Mesodermal cell (in vitro differentiated cells): ENCODE data around the gene VWA5B1.
"Not testable (repeated sequence)": the region's sequence is repeated elsewhere in the genome, so short reads cannot be mapped to it uniquely, and the experiment has no call there.

Experiments used
- H3K27ac ChIP-seq: 2 replicates; pipeline ENCODE4 v1.7.0; 2013; ENCODE audit warnings: mild to moderate bottlenecking, low read depth, low read length, moderate library complexity; ENCODE audit not compliant: severe bottlenecking
- H3K36me3 ChIP-seq: 2 replicates; pipeline ENCODE4 v1.7.1; 2013; ENCODE audit warnings: mild to moderate bottlenecking, low read length, moderate library complexity; ENCODE audit not compliant: control insufficient read depth, insufficient read depth
- H3K4me1 ChIP-seq: one replicate; pipeline ENCODE4 v1.7.1; 2013; ENCODE audit warnings: mild to moderate bottlenecking, low read length; ENCODE audit not compliant: insufficient read depth, control insufficient read depth, poor library complexity, severe bottlenecking
- H3K4me3 ChIP-seq: 2 replicates; pipeline ENCODE4 v1.7.0; 2013; ENCODE audit warnings: low read length, control low read depth, mild to moderate bottlenecking; ENCODE audit not compliant: insufficient read depth, poor library complexity, severe bottlenecking; ENCODE audit errors: extremely low read depth
- H3K9me3 ChIP-seq: 2 replicates; pipeline ENCODE4 v1.7.1; 2013; ENCODE audit warnings: mild to moderate bottlenecking, low read length, moderate library complexity; ENCODE audit not compliant: control insufficient read depth
- WGBS, 2 experiments: methylation state at CpG; one replicate each; pipeline ENCODE4 v1.1.5; 2013; ENCODE audit warnings: missing lambda C conversion rate in 2 of 2; ENCODE audit not compliant: insufficient coverage in 2 of 2; 5-methylcytosine and 5-hydroxymethylcytosine counted together

Gene VWA5B1

DNA sequence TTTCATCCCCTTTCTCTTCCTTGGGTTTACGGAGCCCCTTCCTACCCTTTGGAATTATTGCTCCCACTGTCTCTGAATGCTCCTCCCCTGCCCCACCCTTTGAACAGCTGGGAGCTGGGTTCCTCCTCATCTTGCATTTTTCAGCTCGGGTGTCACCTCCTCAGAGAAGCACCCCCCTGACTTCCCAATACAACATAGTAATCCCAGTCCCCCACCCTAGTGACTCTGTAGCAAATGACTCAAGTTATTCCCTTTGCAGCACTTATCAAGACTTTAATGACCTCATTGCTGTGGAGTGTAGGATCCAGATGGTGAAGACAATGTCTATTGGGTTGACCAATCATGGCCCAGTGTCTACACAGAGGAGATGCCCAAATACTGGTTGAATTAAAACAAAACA lies 8.9 kb upstream of the VWA5B1 start:
- WGBS, 2 experiments = 40 to 85% methylated on average over 1 to 2 of the region's 2 CpGs
- Histone ChIP-seq H3K4me3 (no peak overlapping the region), H3K9me3 (no peaks in the 10 kb centered on the region), H3K4me1 (peaks cover 21% of the 10 kb centered on the region), H3K27ac (no peak overlapping the region), H3K36me3 (no peaks in the 10 kb centered on the region)

DNA sequence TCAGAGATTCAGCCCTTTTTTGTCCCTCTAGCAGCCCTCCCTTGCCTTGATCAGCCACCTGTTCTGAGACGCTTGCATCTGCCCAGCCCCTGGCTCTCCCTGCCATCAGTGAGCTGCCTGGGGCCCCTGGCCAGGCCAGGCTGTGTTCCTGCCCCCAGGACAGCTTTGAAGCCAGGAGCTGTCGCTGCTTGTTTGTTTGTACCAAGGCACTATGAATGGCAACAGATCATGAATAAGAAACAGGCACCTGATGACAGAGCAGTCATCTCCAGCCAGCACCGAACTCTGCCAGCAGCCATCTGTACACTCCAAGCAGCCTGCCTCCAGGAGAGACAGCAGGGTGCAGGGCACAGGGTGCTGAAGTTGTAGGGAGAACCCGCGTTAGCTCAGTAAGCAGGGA lies 8.1 kb upstream of the VWA5B1 start:
- WGBS, 2 experiments = 68 to 87% methylated on average over 3 to 5 of the region's 5 CpGs
- Histone ChIP-seq H3K4me3 (no peak overlapping the region), H3K9me3 (no peaks in the 10 kb centered on the region), H3K4me1 (peaks cover 21% of the 10 kb centered on the region), H3K27ac (no peak overlapping the region), H3K36me3 (no peaks in the 10 kb centered on the region)

- Histone ChIP-seq H3K36me3 (no peaks in the 10 kb centered on the region), H3K4me3 (no peak overlapping the region), H3K9me3 (no peaks in the 10 kb centered on the region), H3K27ac (no peak overlapping the region), H3K4me1 (peaks cover 17% of the 10 kb centered on the region)
- 80 to 100% methylated on average over 1 of the region's 2 CpGs for WGBS, 2 experiments
Observed at GRCh38 chr1:20284046-20284445, 6.6 kb upstream of the VWA5B1 start.

DNA sequence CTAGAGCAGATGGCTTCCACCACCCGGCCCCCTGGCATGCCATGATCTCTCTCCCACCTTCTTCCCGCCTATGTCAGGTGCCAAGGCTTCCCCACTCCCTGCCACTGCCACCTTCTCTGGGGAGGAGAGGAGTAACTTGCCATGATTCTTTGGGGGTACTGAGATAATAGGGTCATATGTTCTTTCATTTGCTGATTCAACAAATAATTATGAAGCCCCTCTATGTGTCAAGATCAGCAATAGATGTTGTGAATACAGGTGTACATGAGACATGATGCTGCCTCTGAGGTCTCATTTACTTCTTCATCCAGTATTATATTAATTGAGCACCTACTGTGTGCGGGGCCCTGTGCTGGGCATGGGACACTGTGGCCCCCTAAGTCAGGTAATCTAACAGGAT lies 6.0 kb upstream of the VWA5B1 start:
- Histone ChIP-seq H3K27ac (no peak overlapping the region), H3K4me1 (peaks cover 15% of the 10 kb centered on the region), H3K36me3 (no peaks in the 10 kb centered on the region), H3K4me3 (no peak overlapping the region), H3K9me3 (no peaks in the 10 kb centered on the region)
- WGBS, 2 experiments = 80 to 88% methylated on average over 1 of the region's 3 CpGs

GRCh38 chr1:20285510-20285909 lies 5.2 kb upstream of the VWA5B1 start:
- H3K9me3 ChIP-seq = no peaks in the 10 kb centered on the region
- 100% methylated on average over 1 to 2 of the region's 3 CpGs for WGBS, 2 experiments
- H3K36me3 ChIP-seq = no peaks in the 10 kb centered on the region
- H3K4me1 ChIP-seq = peaks cover 19% of the 10 kb centered on the region
- no peak overlapping the region for H3K4me3 ChIP-seq
- H3K27ac ChIP-seq = no peak overlapping the region

DNA sequence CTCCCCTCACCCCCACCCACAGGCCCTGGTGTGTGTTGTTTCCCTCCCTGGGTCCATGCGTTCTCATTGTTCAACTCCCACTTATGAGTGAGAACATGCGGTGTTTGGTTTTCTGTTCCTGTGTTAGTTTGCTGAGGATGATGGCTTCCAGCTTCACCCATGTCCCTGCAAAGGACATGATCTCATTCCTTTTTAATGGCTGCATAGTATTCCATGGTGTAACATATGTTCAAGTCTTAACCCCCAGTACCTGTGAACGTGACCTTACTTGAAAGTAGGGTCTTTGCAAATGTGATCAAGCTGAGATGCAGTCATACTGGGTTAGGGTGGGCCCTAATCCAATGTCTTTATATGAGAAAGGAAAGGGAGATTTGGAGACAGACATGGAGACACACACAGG lies 3.0 kb upstream of the VWA5B1 start:
- peaks cover 17% of the 10 kb centered on the region for H3K4me1 ChIP-seq
- not testable (repeated sequence) for H3K27ac ChIP-seq, H3K9me3 ChIP-seq, H3K36me3 ChIP-seq, H3K4me3 ChIP-seq
- WGBS, 2 experiments = 50 to 100% methylated on average over 1 of the region's 3 CpGs

DNA sequence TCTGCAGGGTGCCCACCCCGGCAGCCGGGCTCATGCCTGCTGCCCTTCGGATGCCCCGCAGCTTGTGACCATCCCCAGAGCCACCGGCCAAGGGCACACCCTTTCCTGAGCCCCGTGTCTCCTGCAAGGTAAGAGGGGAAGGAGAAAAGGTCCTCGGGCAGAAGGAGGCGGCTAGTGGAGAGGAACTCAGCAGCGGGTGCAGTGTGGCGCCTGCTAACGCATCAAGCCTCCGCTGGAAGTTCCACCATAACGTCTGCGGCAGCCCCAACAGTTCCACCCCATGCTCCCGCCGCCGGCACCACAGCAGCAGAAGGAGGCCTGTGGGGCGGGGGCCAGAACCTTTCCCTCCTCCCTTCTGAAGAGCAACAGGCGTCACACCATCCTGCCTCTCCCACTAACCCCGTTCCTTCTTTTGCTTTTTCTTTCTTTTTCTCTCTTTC lies 990 bp downstream of the VWA5B1 start:
- WGBS, 2 experiments = 5 to 7% methylated on average over 12 to 18 of the region's 20 CpGs
- Histone ChIP-seq H3K36me3 (no peaks in the 10 kb centered on the region), H3K4me3 (no peak overlapping the region), H3K4me1 (peaks cover 17% of the 10 kb centered on the region), H3K27ac (no peak overlapping the region), H3K9me3 (no peaks in the 10 kb centered on the region)

DNA sequence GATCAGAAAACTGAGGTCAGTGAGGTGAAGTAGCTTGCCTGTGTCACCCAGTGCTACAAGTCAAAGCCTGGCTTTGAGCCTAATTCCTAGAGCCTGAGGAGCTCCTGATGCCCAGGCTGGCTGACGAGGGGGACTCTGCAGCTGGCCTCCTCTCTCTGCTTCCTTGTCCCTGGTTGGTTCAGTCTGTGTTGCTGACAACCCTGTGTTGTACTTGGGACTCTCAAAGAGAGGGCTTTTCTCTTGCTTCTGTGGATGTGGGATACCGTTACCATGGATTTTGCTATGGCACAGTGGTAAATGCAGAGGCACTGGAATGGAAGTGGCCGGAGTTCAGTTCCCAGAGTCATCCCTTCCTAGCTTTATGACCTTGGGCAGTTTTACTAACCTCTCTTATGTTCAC lies 8.0 kb downstream of the VWA5B1 start:
- WGBS, 2 experiments = 38 to 71% methylated on average over 1 to 2 of the region's 3 CpGs
- no peak overlapping the region for H3K4me3 ChIP-seq
- no peak overlapping the region for H3K27ac ChIP-seq
- H3K4me1 ChIP-seq = no peaks in the 10 kb centered on the region
- H3K9me3 ChIP-seq = no peaks in the 10 kb centered on the region
- H3K36me3 ChIP-seq = no peaks in the 10 kb centered on the region

- 86 to 91% methylated on average over 12 to 13 of the region's 13 CpGs for WGBS, 2 experiments
- no peaks in the 10 kb centered on the region for H3K4me1 ChIP-seq
- H3K27ac ChIP-seq = no peak overlapping the region
- no peak overlapping the region for H3K4me3 ChIP-seq
- H3K36me3 ChIP-seq = no peaks in the 10 kb centered on the region
- no peaks in the 10 kb centered on the region for H3K9me3 ChIP-seq
Observed at GRCh38 chr1:20301463-20302107, 10.9 kb downstream of the VWA5B1 start.

- no peaks in the 10 kb centered on the region for H3K9me3 ChIP-seq
- 33 to 83% methylated on average over 1 of the region's 2 CpGs for WGBS, 2 experiments
- no peak overlapping the region for H3K4me3 ChIP-seq
- H3K36me3 ChIP-seq = no peaks in the 10 kb centered on the region
- no peaks in the 10 kb centered on the region for H3K4me1 ChIP-seq
- no peak overlapping the region for H3K27ac ChIP-seq
Observed at GRCh38 chr1:20302108-20302471, 11.4 kb downstream of the VWA5B1 start.

- Histone ChIP-seq H3K27ac (no peak overlapping the region), H3K36me3 (no peaks in the 10 kb centered on the region)
- WGBS, 2 experiments = 91 to 93% methylated on average over 4 to 5 of the region's 7 CpGs
Observed at GRCh38 chr1:20307026-20307425, 16.4 kb downstream of the VWA5B1 start.

More at GRCh38 chr1:20307026-20307425, 16.4 kb downstream of the VWA5B1 start:
- no peaks in the 10 kb centered on the region for H3K4me1 ChIP-seq
- no peaks in the 10 kb centered on the region for H3K9me3 ChIP-seq
- H3K4me3 ChIP-seq = no peak overlapping the region
